Measurements from ENCODE around the gene PLRG1. TPM values are rescaled to one million over a fixed set of nuclear protein-coding genes. Genes with fewer than 3 reads are reported as not detected.

The PLRG1 gene
- total and polyA plus RNA-seq, 2 of the 8 experiments (the other 6 are each of a cell fraction or from before 2014, with no cell fraction given): 63.5 to 108 TPM

DNA sequence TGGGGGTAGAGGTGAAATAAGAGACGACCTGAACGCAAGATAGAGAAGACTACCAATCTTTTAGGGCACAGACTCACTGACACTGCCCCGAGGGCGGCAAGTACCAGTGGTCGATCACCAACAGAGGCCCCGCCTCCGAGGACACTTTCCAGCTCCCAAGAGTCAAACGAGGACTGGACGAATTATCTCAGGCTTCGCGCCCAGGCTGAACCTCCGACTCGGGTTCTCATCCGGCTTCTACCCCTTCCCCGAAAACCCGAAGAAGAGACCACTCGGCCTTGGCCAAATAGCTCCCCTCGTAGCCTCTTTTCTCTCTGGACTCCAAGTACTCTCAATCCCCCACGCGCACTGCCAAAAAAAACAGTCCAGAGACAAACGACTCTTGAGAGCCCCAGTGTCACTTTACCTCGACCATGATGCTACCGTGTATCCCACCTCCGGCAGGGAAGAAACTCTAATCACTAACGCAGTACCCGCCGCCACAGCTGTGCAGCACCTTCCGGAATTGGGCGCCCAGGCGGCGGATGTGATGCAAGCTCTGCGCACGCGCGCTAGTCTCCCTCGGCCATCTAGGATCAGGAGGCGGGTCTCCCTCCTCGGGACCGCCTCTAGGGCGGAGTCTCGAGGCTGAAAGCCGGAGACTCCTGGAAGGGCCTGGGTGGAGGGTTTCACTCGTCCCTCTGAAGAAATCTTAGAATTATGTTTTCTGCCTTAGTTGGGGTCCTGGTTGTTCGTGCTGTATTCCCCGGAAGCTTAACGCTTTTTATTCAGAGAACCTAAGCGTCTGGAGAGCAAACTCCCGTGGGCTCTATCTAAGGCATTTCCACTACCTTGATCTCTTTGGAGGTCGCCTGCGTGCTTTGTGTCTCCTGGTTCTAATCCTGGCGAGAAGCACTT lies at the start of gene PLRG1 (continued):
- TF ChIP-seq ZNF274 (IDR thresholded peaks at IDR 0.05; ENCODE audit: borderline replicate concordance, extremely low read depth, low read length) (no peak), KDM4A (IDR thresholded peaks at IDR 0.05; ENCODE audit: low read depth, low read length, severe bottlenecking) (peak; percentile 37), ASH2L (IDR thresholded peaks at IDR 0.05; ENCODE audit: low read length) (peak; percentile 82), RXRA (IDR thresholded peaks at IDR 0.05; ENCODE audit: insufficient read depth, low read depth, low read length) (no peak), TAF7 (optimal IDR thresholded peaks at IDR 0.05; ENCODE audit: borderline replicate concordance, low read depth, low read length) (peak; percentile 68), FOSL1 (IDR thresholded peaks at IDR 0.05; ENCODE audit: insufficient read depth, low read depth, low read length) (no peak), SP1 (IDR thresholded peaks at IDR 0.05; ENCODE audit: low read depth, low read length) (no peak), EZH2 (IDR thresholded peaks at IDR 0.05; ENCODE audit: low read depth, low read length, severe bottlenecking) (no peak), CREB1 (IDR thresholded peaks at IDR 0.05) (peak; percentile 36; the same call in 1 of the 2 replicates), POLR2AphosphoS5 (IDR thresholded peaks at IDR 0.05; ENCODE audit: low read depth, low read length) (peak; percentile 83), NRF1 (IDR thresholded peaks at IDR 0.05; ENCODE audit: low read depth, low read length) (peak; percentile 68), ATF3 (IDR thresholded peaks at IDR 0.05; ENCODE audit: insufficient read depth, low read depth, low read length) (0 out of 2 replicates have a peak, but pooled peaks have one; percentile 35), SAP30 (IDR thresholded peaks at IDR 0.05; ENCODE audit: insufficient read depth, insufficient replicate concordance, low read length) (peak; percentile 44), SRF (IDR thresholded peaks at IDR 0.05; ENCODE audit: low read depth, low read length) (no peak), YY1 (IDR thresholded peaks at IDR 0.05; ENCODE audit: low read depth, low read length) (no peak; the same call in 1 of the 2 replicates), PHF8 (conservative IDR thresholded peaks at IDR 0.05; ENCODE audit: low read depth, low read length) (peak; percentile 83), POLR2A (IDR thresholded peaks at IDR 0.05; ENCODE audit: control extremely low read depth in 1 of 2, low read depth in 2 of 2, low read length in 2 of 2) (peak; percentile 74 to 85), SUZ12 (IDR thresholded peaks at IDR 0.05; ENCODE audit: low read length) (no peak), CEBPB (IDR thresholded peaks at IDR 0.05; ENCODE audit: low read depth, low read length) (peak; percentile 92), TAF1 (IDR thresholded peaks at IDR 0.05; ENCODE audit: low read depth, low read length) (peak; percentile 84)
- TF ChIP-seq, protein P1, sequence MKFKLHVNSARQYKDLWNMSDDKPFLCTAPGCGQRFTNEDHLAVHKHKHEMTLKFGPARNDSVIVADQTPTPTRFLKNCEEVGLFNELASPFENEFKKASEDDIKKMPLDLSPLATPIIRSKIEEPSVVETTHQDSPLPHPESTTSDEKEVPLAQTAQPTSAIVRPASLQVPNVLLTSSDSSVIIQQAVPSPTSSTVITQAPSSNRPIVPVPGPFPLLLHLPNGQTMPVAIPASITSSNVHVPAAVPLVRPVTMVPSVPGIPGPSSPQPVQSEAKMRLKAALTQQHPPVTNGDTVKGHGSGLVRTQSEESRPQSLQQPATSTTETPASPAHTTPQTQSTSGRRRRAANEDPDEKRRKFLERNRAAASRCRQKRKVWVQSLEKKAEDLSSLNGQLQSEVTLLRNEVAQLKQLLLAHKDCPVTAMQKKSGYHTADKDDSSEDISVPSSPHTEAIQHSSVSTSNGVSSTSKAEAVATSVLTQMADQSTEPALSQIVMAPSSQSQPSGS (IDR thresholded peaks at IDR 0.05; ENCODE audit: low read length): no peak

All from H1 (cell line).